ENCODE results near the gene FH.

FH gene

GRCh38 chr1:241453732-241454131 is 65.8 kb downstream of the FH start:
- DNase-seq: no peak

GRCh38 chr1:241451956-241452355 is 67.6 kb downstream of the FH start:
- no peak for DNase-seq

All from NCI-H526 treated with DMSO at 0.1 percent for 48 hours (cell line).